GM20000 (cell line): ENCODE results near the gene NTN5.
A peak's percentile ranks its signal among the peaks of the same experiment; 100 is the strongest.

ENCODE experiments used
- DNase-seq: peaks from one replicate; pipeline ENCODE4 v3.0.0; 2012; ENCODE audit warnings: low spot score
- CTCF ChIP-seq: IDR thresholded peaks from 2 replicates; pipeline ENCODE4 v1.5.1; 2012; ENCODE audit warnings: mild to moderate bottlenecking, control low read depth; ENCODE audit errors: extremely low read depth, missing control alignments

Gene NTN5

GRCh38 chr19:48624791-48625723, 47.8 kb downstream of the NTN5 start:
- TF ChIP-seq CTCF, result no peak
- no peak for DNase-seq

GRCh38 chr19:48624067-48624594, 48.7 kb downstream of the NTN5 start:
- no peak for TF ChIP-seq CTCF

DNA sequence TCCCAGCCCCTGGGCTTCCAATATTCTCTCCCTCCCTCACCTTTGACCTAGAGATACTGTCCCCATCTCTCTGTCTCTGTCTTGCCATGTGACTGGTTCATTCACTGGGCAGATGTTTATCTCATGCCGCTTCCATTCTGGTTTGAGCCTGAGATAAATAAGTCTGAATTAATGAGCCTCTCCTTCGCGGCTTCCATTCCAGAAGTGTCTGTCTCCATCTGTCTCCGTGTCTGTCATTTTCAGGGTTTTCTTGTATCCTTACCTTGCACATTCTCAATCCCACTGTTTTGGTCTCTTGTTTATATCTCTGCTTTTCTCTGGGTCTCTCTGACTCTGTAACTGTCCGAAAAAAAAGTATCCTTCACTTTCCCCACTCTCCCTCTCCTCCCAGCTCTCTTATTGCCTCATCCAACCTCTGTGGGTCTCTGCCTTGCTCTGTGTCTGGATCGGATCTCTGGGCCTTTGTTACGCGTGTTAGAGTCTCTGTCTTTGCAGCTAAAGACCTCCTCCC, 49.2 kb downstream of the NTN5 start:
- DNase-seq, result no peak
- no peak for TF ChIP-seq CTCF

More at GRCh38 chr19:48624067-48624594, 48.7 kb downstream of the NTN5 start:
- peak; percentile 96 for DNase-seq

- TF ChIP-seq CTCF, result no peak
- DNase-seq, result no peak
Observed at GRCh38 chr19:48619692-48620585, 52.9 kb downstream of the NTN5 start.

DNA sequence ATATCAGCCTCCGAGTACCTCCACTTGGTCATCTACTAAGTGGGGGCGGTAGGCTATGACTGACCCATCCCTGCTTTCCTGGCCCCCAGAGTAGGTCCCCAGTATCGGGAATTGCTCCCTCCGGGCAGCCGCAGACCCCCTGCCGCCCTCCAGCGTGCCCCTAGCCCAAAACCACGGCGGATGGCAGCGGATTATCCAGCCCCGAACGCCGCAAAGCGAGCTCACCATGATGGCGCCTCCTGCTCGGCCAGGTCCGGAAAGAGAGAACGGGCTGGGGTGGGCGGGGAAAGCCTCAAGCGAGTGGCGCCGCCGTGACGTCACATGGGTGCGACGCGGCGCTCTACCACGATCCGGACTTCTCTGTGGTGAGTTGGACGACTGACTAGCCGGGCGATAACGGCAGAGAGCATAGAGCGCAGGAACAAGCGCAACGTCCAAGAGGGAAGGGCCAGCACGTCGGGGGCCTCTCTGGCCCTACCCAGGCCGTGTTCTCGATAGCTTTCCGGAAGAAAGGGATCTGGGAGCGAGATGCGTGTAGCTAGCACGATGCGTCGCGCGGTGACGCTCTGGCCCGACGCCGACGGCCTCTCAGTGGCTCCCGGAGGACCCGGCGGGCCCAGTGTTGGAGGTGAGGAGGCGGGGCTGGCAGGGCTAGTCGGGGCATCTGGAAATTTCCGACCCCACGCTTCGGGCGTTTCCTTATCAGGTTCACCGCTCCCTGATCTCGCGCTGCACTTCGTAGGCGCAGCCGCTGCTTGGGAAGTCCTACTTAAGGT, 53.7 kb downstream of the NTN5 start, which contains the start of the genes RPL18 and SPHK2:
Gene RPL18 (minus strand): TSS at position 263 of the 776 bp plus-strand sequence. CDS start 35 bp downstream, at position 228.
Gene SPHK2 (plus strand): TSS at position 591 of the 776 bp plus-strand sequence. CDS start 1,009 bp downstream, outside the sequence.
- no peak for TF ChIP-seq CTCF
- DNase-seq, result peak; percentile 98

GRCh38 chr19:48618278-48618915, 54.4 kb downstream of the NTN5 start:
- no peak for DNase-seq
- TF ChIP-seq CTCF, result no peak
